GM19043 (cell line): Measurements from ENCODE around the gene GTF2B.
"Not testable (repeated sequence)": the region's sequence is repeated elsewhere in the genome, so short reads cannot be mapped to it uniquely, and the experiment has no call there.

Experiments
- ATAC-seq: cut with Tn5 transposase; IDR thresholded peaks from one replicate; pipeline ENCODE4 v1.9.1; 2021; ENCODE audit warnings: low read depth; ENCODE audit not compliant: unreplicated experiment

The GTF2B gene

GRCh38 chr1:88888750-88889149 is 2.6 kb downstream of the GTF2B start:
- no peak for ATAC-seq

GRCh38 chr1:88885933-88886332 is 5.4 kb downstream of the GTF2B start:
- ATAC-seq, result no peak

GRCh38 chr1:88883156-88883555 is 8.2 kb downstream of the GTF2B start:
- no peak for ATAC-seq

- ATAC-seq, result not testable (repeated sequence)
These were observed 10.7 kb downstream of the GTF2B start for GRCh38 chr1:88880717-88881116.

- no peak for ATAC-seq
These were observed 12.6 kb downstream of the GTF2B start for GRCh38 chr1:88878731-88879130.

- ATAC-seq, result no peak
These were observed 13.5 kb downstream of the GTF2B start for GRCh38 chr1:88877911-88878310.

- ATAC-seq, result no peak
These were observed 14.0 kb downstream of the GTF2B start for GRCh38 chr1:88877382-88877825.

GRCh38 chr1:88876573-88877365 is 14.6 kb downstream of the GTF2B start:
- ATAC-seq, result no peak

- no peak for ATAC-seq
These were observed 15.8 kb downstream of the GTF2B start for GRCh38 chr1:88875595-88875994.

GRCh38 chr1:88873737-88874349 is 17.5 kb downstream of the GTF2B start:
- no peak for ATAC-seq

GRCh38 chr1:88869644-88870043 is 21.7 kb downstream of the GTF2B start:
- not testable (repeated sequence) for ATAC-seq

GRCh38 chr1:88867743-88868521 is 23.4 kb downstream of the GTF2B start:
- ATAC-seq, result no peak

GRCh38 chr1:88851303-88852063 is 39.9 kb downstream of the GTF2B start:
- no peak for ATAC-seq

GRCh38 chr1:88847643-88848042 is 43.7 kb downstream of the GTF2B start:
- no peak for ATAC-seq

- no peak for ATAC-seq
These were observed 65.6 kb downstream of the GTF2B start for GRCh38 chr1:88825721-88826120.

- not testable (repeated sequence) for ATAC-seq
These were observed 71.7 kb downstream of the GTF2B start for GRCh38 chr1:88819642-88820041.

GRCh38 chr1:88813471-88813870 is 77.9 kb downstream of the GTF2B start:
- no peak for ATAC-seq

GRCh38 chr1:88812366-88812765 is 79.0 kb downstream of the GTF2B start:
- no peak for ATAC-seq

- no peak for ATAC-seq
These were observed 87.9 kb downstream of the GTF2B start for GRCh38 chr1:88803444-88803843.

- ATAC-seq, result no peak
These were observed 88.4 kb downstream of the GTF2B start for GRCh38 chr1:88802950-88803349.
